Measurements from ENCODE around the gene TBL1XR1. TPM values are rescaled to one million over a fixed set of nuclear protein-coding genes. Genes with fewer than 3 reads are reported as not detected.

Gene TBL1XR1
- total RNA-seq, 1 experiment from 2014 or later: 192 TPM

DNA sequence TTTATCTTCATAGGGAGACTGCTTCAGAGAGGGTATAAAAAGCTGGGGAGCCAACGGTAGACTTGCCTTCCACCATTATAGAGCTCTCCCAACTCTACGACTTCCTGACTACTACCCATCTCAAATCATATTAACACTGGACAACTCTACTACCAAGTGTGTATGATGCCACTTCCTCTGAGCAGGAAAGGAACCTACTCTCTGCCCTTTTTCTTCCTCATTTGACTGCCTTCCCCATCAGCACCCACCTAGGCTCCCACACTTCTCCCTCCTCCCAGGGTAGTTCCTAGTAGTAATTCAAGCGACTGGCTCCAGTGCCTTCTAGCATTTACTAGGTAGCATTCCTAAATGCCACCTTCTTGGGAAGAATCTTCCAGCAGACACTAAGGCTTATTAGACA lies 24.5 kb upstream of the TBL1XR1 start:
- no peaks in the 10 kb centered on the region for H3K27me3 ChIP-seq (ENCODE audit: control insufficient read depth, insufficient read depth, low read length)
- ChIA-PET CTCF (no interaction called here), POLR2A (no interaction called here)
- ATAC-seq (no peak), DNase-seq (ENCODE audit: low read depth, low spot score) (no peak)
- intact Hi-C loops (cut with micrococcal nuclease; ENCODE audit: unreplicated experiment) (no loop called here), in situ Hi-C loops (cut with HindIII; ENCODE audit: low pct_unique_long_range_greater_than_20kb, low sequenced_read_pairs) (no loop called here)
- TF ChIP-seq, protein P1, sequence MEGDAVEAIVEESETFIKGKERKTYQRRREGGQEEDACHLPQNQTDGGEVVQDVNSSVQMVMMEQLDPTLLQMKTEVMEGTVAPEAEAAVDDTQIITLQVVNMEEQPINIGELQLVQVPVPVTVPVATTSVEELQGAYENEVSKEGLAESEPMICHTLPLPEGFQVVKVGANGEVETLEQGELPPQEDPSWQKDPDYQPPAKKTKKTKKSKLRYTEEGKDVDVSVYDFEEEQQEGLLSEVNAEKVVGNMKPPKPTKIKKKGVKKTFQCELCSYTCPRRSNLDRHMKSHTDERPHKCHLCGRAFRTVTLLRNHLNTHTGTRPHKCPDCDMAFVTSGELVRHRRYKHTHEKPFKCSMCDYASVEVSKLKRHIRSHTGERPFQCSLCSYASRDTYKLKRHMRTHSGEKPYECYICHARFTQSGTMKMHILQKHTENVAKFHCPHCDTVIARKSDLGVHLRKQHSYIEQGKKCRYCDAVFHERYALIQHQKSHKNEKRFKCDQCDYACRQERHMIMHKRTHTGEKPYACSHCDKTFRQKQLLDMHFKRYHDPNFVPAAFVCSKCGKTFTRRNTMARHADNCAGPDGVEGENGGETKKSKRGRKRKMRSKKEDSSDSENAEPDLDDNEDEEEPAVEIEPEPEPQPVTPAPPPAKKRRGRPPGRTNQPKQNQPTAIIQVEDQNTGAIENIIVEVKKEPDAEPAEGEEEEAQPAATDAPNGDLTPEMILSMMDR (IDR thresholded peaks at IDR 0.05): no peak
- no TSS peak for BruUV-seq (replicated peaks)
- H3K4me1 ChIP-seq (ENCODE audit: control insufficient read depth, insufficient read depth, low read length): no peaks in the 10 kb centered on the region
- no peak overlapping the region for H3K4me3 ChIP-seq (ENCODE audit: low read depth in 2 of 2, low read length in 2 of 2)
- H3K9me3 ChIP-seq (ENCODE audit: control insufficient read depth, insufficient read depth, low read depth, low read length): no peaks in the 10 kb centered on the region
- H3K27ac ChIP-seq (ENCODE audit: low read length): no peak overlapping the region
- H3K36me3 ChIP-seq (ENCODE audit: control insufficient read depth, insufficient read depth, low read length): no peaks in the 10 kb centered on the region

GRCh38 chr3:177220136-177220974 lies 23.1 kb upstream of the TBL1XR1 start:
- in situ Hi-C loops (cut with HindIII; ENCODE audit: low pct_unique_long_range_greater_than_20kb, low sequenced_read_pairs) (no loop called here), intact Hi-C loops (cut with micrococcal nuclease; ENCODE audit: unreplicated experiment) (no loop called here)
- H3K9me3 ChIP-seq (ENCODE audit: control insufficient read depth, insufficient read depth, low read depth, low read length): no peaks in the 10 kb centered on the region
- no peaks in the 10 kb centered on the region for H3K27me3 ChIP-seq (ENCODE audit: control insufficient read depth, insufficient read depth, low read length)
- peak; percentile 53; the same call in 1 of the 2 replicates for ATAC-seq
- no peaks in the 10 kb centered on the region for H3K36me3 ChIP-seq (ENCODE audit: control insufficient read depth, insufficient read depth, low read length)
- no peak for DNase-seq (ENCODE audit: low read depth, low spot score)
- H3K27ac ChIP-seq (ENCODE audit: low read length): peak overlapping the region; percentile 65; the same call in 1 of the 2 replicates
- H3K4me3 ChIP-seq (ENCODE audit: low read depth in 2 of 2, low read length in 2 of 2): no peak overlapping the region
- POLR2A ChIA-PET: no interaction called here
- no TSS peak for BruUV-seq (replicated peaks)
- CTCF ChIA-PET: interaction anchor here (0.6 kb wide), 1 partner anchor 125 kb away, joined by 3 read pairs; no protein-coding TSS in a partner anchor
- TF ChIP-seq POLR2AphosphoS5 (IDR thresholded peaks at IDR 0.05; ENCODE audit: low read depth, low read length): no peak
- TF ChIP-seq, protein P1 (IDR thresholded peaks at IDR 0.05): no peak
- TF ChIP-seq REST (IDR thresholded peaks at IDR 0.05; ENCODE audit: insufficient read depth in 1 of 2, low read depth in 2 of 2, low read length in 1 of 2): no peak
- TF ChIP-seq TCF7L2 (IDR thresholded peaks at IDR 0.05; ENCODE audit: low read depth, low read length): no peak
- no peak for TF ChIP-seq SIN3A (IDR thresholded peaks at IDR 0.05; ENCODE audit: borderline replicate concordance, insufficient read depth, low read depth, low read length)
- H3K4me1 ChIP-seq (ENCODE audit: control insufficient read depth, insufficient read depth, low read length): no peaks in the 10 kb centered on the region

Data from Panc1 (cell line).